SJSA1 (cell line): Measurements from ENCODE around the gene PPFIBP2. TPM values are rescaled to one million over a fixed set of nuclear protein-coding genes. Genes with fewer than 3 reads are reported as not detected.

Experiments used
- DNase-seq, 2 experiments: peaks; one replicate each; pipeline ENCODE4 v3.0.0-alpha.2; 2015 to 2020; ENCODE audit warnings: low spot score in 2 of 2, low read depth in 1 of 2
- H3K27ac ChIP-seq: fragments of 250-450 bp; sonication (Bioruptor Pico); 2 replicates; pipeline ENCODE4 v1.5.1; 2020; ENCODE audit warnings: mild to moderate bottlenecking, moderate library complexity
- H3K27me3 ChIP-seq: fragments of 250-450 bp; sonication (Bioruptor Pico); replicated peaks from 2 replicates; pipeline ENCODE4 v1.5.1; 2020; ENCODE audit warnings: mild to moderate bottlenecking, moderate library complexity
- H3K36me3 ChIP-seq: fragments of 250-450 bp; sonication (Bioruptor Pico); 2 replicates; pipeline ENCODE4 v1.5.1; 2020; ENCODE audit warnings: mild to moderate bottlenecking
- H3K4me1 ChIP-seq: fragments of 250-450 bp; sonication (Bioruptor Pico); replicated peaks from 2 replicates; pipeline ENCODE4 v1.6.1; 2021; ENCODE audit warnings: mild to moderate bottlenecking
- H3K4me3 ChIP-seq: fragments of 250-450 bp; sonication (Bioruptor Pico); 2 replicates; pipeline ENCODE4 v1.5.1; 2020; ENCODE audit warnings: mild to moderate bottlenecking
- H3K9me3 ChIP-seq: fragments of 250-450 bp; sonication (Bioruptor Pico); replicated peaks from 2 replicates; pipeline ENCODE4 v1.5.1; 2020; ENCODE audit warnings: mild to moderate bottlenecking
- total RNA-seq: library from RNA; depleted of rRNA; stranded (reverse); fragments of >200 nt; shearing (Covaris generic); gene quantifications from 2 replicates; pipeline ENCODE4 v1.2.3, GENCODE V29; 2014

The PPFIBP2 gene
- total RNA-seq, 1 experiment from 2014 or later, result 7.4 TPM

DNA sequence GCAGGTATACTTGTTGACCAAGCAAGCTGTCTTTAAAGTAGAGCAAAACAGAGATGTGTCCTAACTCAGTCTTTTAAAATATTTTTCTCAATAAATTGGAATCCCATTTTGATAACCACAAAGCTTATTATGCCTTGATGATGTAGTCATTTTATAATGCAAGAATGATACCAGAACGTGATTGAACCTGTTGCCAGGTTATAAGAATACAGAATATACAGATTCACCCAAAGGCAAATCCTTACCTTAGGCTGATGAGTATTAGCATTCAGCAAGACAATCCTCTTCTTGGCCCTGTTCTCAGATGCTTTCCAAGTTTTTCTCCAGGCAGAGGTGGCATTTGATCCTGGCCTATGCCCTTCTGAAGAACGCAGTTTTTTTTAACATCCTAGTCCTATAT lies 76.1 kb downstream of the PPFIBP2 start:
- no peak for DNase-seq
- Histone ChIP-seq H3K4me1 (no peaks in the 10 kb centered on the region), H3K27me3 (no peaks in the 10 kb centered on the region), H3K4me3 (no peak overlapping the region), H3K9me3 (no peaks in the 10 kb centered on the region), H3K27ac (no peak overlapping the region), H3K36me3 (no peaks in the 10 kb centered on the region)

DNA sequence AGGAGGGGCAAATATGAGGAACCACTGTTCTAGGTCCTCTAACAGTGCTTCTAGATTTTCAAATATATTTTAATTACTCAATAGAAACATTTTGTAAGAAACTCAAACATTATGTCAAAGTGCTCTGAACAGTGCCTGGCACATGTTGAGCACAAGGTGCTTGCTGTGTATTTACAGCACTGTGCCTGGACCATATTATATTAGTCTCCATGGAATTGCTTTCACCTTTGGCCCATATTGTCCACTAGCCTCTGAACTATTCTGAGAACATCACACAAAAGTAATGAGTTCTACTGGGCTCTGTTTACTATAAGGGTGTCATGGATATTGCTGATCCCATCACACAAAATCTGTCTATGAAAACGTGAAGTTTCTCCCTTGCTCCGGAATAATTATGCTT lies 76.7 kb downstream of the PPFIBP2 start:
- no peaks in the 10 kb centered on the region for H3K4me1 ChIP-seq
- no peaks in the 10 kb centered on the region for H3K27me3 ChIP-seq
- no peak overlapping the region for H3K27ac ChIP-seq
- no peaks in the 10 kb centered on the region for H3K36me3 ChIP-seq
- H3K4me3 ChIP-seq, result no peak overlapping the region
- DNase-seq, result no peak
- no peaks in the 10 kb centered on the region for H3K9me3 ChIP-seq

DNA sequence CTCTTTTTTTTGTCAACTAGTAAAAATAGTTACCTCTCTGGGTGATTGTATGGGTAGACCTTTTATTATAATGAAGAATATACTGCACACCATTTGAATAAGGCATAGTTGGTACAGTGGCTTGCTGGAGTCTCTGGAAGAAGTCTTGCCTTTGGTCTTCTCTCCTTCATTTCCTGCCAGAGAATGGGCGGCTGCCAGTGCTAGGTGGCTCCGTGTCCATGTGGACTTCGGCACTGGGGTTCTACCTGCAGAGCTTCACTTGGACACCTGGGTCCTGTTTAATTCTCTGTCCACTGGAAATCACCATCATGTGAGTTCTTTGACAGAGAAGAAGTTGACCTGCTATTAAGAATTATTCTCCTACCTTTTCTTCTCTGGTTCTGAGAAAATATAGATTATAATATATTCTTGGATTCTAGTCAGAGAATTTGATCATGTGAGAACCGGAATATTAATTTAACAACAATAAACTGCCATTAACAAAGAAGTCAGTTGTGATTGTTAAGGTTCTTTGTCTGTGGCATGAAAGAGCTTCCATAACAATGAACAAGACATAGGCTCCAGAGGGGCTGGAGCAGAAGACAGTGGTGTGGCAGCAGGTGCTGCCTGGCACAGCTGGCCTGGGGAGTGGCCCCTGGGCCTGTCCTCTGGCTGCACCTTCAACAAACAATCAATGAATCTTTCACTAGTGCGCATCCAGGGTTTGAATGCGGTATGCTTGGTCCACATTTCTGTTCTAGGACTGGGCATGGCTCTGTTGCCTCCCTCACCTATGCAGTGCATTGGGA lies 77.5 kb downstream of the PPFIBP2 start:
- Histone ChIP-seq H3K4me3 (no peak overlapping the region), H3K4me1 (no peaks in the 10 kb centered on the region), H3K9me3 (no peaks in the 10 kb centered on the region), H3K36me3 (no peaks in the 10 kb centered on the region), H3K27ac (no peak overlapping the region), H3K27me3 (no peaks in the 10 kb centered on the region)
- no peak for DNase-seq

DNA sequence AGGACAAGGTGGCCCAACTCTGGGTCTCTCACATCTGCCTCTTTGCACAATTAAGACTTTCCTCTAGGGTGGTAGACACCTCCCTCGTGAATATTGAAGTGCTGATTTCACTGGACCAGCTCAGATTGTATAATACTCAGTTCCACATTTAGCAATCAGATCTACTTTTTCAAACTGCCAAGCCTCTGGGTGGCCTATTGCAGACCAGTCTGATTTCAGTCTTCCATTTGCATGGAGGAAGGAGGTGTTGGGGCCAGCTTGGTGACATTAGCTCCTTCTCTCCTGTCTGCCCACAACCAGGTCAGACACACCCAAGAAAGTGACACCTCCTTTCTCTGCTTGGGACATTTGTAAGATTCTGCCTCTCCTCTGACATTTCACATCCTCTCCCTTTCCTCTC lies 78.2 kb downstream of the PPFIBP2 start:
- no peaks in the 10 kb centered on the region for H3K4me1 ChIP-seq
- DNase-seq, result no peak
- no peaks in the 10 kb centered on the region for H3K9me3 ChIP-seq
- no peaks in the 10 kb centered on the region for H3K27me3 ChIP-seq
- no peaks in the 10 kb centered on the region for H3K36me3 ChIP-seq
- H3K4me3 ChIP-seq, result no peak overlapping the region
- H3K27ac ChIP-seq, result no peak overlapping the region

DNA sequence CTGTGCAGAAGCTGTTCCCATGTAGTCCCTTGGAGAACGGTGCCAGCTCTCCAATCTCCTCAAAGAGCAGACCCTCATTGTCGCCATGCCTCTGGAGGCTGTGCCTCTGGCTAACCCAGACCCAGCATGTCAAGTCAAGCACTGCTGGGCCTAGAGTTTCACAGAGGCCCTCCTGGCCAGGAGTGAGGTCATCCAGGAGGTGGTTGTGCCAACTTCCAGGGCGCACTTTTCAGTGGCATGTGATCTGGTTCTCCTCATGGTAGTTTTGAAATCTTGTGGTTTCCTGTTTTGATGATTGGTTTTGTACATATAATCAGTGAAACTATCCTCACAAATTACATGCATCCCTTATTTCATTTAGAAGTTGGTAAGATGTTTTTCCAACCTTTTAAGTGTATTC lies 78.9 kb downstream of the PPFIBP2 start:
- DNase-seq, result no peak
- no peak overlapping the region for H3K27ac ChIP-seq

DNA sequence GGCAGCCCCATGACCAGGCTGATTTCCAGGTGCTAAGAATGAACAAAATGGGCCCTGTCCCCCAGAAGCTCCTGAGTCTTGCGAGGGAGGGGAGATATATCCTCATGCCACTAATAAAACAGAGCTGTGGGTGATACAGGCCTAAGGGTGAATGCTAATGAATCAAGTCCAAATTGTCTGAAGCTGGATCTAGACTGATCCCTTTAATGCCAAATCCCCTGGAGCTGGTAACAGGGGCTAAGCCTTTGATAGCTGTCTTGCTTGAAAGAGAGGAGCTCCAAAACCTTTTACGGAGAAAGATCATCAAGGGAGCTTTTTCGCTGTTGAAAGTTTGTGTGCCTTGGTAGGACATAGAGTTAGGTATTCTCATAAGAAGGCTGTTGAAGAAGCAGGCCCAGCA lies 79.7 kb downstream of the PPFIBP2 start:
- H3K4me1 ChIP-seq, result no peaks in the 10 kb centered on the region
- H3K27ac ChIP-seq, result no peak overlapping the region
- H3K36me3 ChIP-seq, result no peaks in the 10 kb centered on the region
- H3K9me3 ChIP-seq, result no peaks in the 10 kb centered on the region
- H3K27me3 ChIP-seq, result no peaks in the 10 kb centered on the region
- DNase-seq, result no peak
- H3K4me3 ChIP-seq, result no peak overlapping the region

More for the DNA sequence above, 78.9 kb downstream of the PPFIBP2 start:
- no peaks in the 10 kb centered on the region for H3K9me3 ChIP-seq
- H3K4me3 ChIP-seq, result no peak overlapping the region
- H3K4me1 ChIP-seq, result no peaks in the 10 kb centered on the region
- no peaks in the 10 kb centered on the region for H3K36me3 ChIP-seq
- H3K27me3 ChIP-seq, result no peaks in the 10 kb centered on the region

DNA sequence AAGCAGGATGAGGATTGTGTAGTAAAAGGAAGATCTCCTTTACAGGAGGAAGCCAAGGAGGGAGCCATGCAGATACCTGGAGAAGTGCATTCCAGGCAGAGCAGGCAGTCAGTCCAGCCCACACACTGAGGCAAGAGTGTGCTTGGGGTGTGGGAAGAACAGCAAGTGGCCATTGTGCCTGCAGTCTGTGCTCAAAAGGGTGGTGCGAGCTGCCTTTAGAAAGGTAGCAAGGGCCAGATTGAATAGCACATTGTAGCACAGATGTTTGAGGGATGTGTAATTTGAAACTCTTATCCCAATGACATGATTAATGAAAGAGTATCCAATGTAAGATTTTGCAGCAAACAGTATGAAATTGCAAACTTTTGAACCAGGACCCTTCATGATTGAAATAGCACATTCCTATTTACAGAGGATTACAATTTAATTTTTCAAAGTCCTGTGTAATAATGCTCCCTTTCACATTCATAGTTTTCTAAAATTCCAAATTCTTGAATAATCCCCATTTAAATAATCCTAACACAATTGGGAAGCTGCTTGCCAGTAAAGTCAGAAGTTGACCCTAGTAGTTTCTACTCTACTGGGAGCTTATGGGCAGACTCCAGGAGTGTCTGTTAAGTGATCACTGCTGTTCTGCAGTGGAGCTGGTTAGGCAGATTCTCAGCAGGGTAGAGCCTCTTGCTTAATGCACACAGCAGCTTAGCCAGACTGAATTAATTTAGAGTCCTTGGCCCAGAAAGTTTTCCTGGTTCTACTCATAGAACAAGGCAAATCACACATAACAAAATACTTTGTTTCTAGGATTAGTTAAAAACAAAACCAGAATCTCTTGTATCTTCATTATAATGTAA lies 81.4 kb downstream of the PPFIBP2 start:
- DNase-seq, result no peak
- no peaks in the 10 kb centered on the region for H3K9me3 ChIP-seq

DNA sequence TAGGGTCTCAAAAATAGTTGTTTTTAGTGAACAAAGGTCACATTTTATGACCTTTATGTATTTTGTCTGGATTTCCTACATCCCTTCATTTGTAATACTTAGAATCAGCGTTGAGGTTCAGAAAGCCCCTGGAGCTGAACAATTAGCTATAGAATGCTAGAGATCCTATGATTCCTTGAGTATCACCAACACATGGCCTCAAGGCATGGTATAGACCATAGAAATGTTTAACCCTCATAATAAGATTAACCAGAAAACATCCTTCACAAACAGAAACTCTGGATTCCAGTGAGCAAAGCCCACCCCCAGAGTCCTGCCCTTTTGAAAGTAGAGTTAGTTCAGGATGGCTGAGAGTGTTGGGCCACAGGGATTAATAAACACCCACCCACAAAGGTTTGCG lies 82.2 kb downstream of the PPFIBP2 start:
- no peaks in the 10 kb centered on the region for H3K27me3 ChIP-seq
- H3K4me3 ChIP-seq, result no peak overlapping the region
- peaks cover 5% of the 10 kb centered on the region; the same call in 1 of the 2 replicates for H3K4me1 ChIP-seq
- no peak overlapping the region for H3K27ac ChIP-seq
- no peaks in the 10 kb centered on the region for H3K9me3 ChIP-seq
- no peak for DNase-seq
- no peaks in the 10 kb centered on the region for H3K36me3 ChIP-seq

More for the DNA sequence above, 81.4 kb downstream of the PPFIBP2 start:
- Histone ChIP-seq H3K27me3 (no peaks in the 10 kb centered on the region), H3K4me1 (peaks cover 1% of the 10 kb centered on the region; the same call in 1 of the 2 replicates), H3K27ac (no peak overlapping the region), H3K4me3 (no peak overlapping the region), H3K36me3 (no peaks in the 10 kb centered on the region)

DNA sequence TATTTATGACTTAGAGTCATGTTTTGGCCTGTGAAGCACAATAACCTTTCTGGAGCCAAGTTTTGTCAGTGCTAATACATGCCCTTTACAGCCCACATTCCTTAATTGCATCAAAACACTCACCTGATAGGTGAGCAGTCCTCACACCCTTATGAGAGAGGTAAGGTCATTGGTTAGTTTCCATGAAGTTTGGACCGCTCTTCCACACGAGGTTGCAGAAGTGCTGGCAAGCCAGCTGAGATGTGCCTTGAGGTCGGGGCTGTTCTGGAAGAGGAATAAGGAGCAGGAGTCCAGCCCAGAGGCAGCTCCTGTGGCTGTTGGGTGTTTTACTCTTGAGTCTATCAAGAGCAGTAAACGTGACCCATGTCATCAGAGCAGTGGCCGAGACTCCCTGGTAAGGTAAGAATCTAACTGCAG lies 83.2 kb downstream of the PPFIBP2 start:
- no peak for DNase-seq
- no peak overlapping the region for H3K4me3 ChIP-seq
- H3K36me3 ChIP-seq, result no peaks in the 10 kb centered on the region
- no peaks in the 10 kb centered on the region for H3K27me3 ChIP-seq
- no peak overlapping the region for H3K27ac ChIP-seq
- peaks cover 5% of the 10 kb centered on the region; the same call in 1 of the 2 replicates for H3K4me1 ChIP-seq
- H3K9me3 ChIP-seq, result no peaks in the 10 kb centered on the region

DNA sequence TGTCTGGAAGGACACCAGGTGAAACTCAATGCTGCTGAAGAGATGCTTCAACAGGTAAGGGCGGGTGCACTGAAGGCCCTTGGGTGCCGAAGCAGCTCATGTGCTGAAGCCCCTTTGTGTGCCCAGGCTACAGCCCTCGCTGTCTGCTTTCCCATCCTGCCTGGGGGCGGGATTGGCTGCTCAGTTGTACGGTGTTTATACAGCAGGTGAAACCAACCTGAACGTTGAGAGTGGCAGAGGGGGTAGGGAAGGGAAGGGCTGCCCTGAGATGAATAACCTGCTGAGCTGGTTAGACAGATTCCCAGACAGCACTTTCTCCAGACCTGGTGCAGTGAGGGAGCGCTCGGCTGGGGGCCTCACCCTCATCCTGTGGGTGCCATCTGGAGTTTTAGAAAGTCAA lies 83.8 kb downstream of the PPFIBP2 start:
- DNase-seq, result no peak
- H3K27ac ChIP-seq, result no peak overlapping the region
- no peaks in the 10 kb centered on the region for H3K36me3 ChIP-seq
- H3K27me3 ChIP-seq, result no peaks in the 10 kb centered on the region
- peaks cover 5% of the 10 kb centered on the region; the same call in 1 of the 2 replicates for H3K4me1 ChIP-seq
- H3K4me3 ChIP-seq, result no peak overlapping the region
- H3K9me3 ChIP-seq, result no peaks in the 10 kb centered on the region

DNA sequence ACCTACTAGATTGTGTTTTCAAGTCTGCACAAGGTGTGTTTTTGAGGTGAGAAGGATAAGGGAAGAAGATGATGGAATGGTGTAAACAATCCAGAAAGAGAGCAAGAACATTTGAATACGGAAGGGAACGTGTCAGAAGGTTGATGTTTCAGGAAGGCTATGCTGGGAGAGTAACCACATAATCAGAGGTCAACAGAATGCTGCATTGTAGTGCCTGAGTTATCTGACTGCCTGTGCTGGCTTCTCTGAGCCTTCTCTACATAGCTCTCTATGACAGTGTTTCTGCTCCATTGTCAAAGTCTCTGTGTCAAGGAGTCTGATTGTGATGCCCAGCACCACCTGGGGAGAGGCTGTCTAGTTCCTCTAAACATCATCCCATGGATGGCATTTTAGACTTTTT lies 85.4 kb downstream of the PPFIBP2 start:
- no peak overlapping the region for H3K27ac ChIP-seq
- H3K4me3 ChIP-seq, result no peak overlapping the region
- no peak for DNase-seq
- no peaks in the 10 kb centered on the region for H3K27me3 ChIP-seq
- peaks cover 12% of the 10 kb centered on the region; the same call in 1 of the 2 replicates for H3K4me1 ChIP-seq
- no peaks in the 10 kb centered on the region for H3K9me3 ChIP-seq
- H3K36me3 ChIP-seq, result no peaks in the 10 kb centered on the region

DNA sequence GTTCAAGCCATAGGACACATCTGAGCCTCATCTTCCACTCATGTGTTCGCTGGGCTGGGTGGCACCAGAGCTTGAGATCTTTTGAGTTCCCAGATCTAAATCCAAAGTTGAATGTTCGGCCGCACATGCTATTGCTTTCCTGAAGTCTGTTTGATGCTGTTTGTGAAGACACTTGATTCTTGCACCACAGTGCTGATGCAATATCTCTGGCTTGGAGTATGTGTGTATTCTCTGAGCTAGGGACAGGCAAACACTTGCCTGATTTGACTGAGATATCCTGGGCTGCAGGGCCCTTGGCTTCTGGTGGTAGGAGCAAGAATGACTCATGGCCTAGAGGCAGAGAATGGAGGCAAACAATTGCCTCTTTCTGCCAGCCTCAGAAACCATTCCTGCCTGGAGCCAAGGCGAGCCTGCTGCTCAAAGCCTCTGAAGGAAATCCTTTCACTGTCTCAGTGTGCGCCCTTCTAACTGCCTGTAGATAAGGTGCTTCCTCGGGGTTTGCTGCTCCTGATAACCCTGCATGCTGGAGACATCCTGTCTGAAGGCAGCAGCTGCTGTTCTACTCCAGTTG lies 86.5 kb downstream of the PPFIBP2 start:
- DNase-seq, result no peak

DNA sequence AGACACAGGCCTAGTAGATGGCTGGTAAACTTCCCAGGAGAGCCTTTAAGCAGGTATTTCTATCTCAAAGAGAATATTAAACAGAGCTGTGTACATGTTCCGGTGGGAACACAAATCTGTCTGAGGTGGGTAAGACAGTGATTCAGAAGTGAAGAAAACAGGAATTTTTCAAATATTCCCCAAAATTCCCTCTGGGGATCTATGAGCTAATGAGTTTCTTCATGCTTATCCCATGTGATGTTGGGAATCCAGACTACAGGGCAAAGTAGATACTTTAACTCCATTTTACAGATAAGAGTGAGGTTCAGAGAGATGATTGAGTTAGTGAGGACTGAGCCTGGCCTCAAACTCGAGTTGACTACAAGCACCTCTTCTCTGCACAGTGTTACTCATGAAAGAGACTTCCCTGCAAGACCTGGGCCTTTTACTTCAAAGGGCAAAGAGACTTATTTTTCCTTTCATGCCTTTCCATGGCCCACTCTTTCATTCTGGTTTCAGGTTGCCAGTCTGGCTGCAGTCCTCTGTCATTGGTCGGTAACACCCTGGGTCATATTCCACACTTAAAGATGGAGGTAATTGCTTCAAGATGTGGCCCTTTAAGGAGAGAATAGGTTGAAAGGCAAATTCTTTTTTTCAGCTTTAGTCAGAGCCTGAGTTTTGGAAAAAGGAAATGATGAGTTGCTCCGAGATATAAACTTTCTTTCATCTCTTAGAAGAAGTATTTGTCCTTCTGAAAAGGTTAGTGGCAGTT lies 89.4 kb downstream of the PPFIBP2 start:
- no peak for DNase-seq
- no peak overlapping the region for H3K4me3 ChIP-seq
- no peaks in the 10 kb centered on the region for H3K9me3 ChIP-seq
- H3K4me1 ChIP-seq, result peaks cover 21% of the 10 kb centered on the region
- no peak overlapping the region for H3K27ac ChIP-seq
- no peaks in the 10 kb centered on the region for H3K27me3 ChIP-seq
- no peaks in the 10 kb centered on the region for H3K36me3 ChIP-seq

More for the DNA sequence above, 86.5 kb downstream of the PPFIBP2 start:
- Histone ChIP-seq H3K36me3 (no peaks in the 10 kb centered on the region), H3K4me1 (peaks cover 15% of the 10 kb centered on the region), H3K27ac (no peak overlapping the region), H3K27me3 (no peaks in the 10 kb centered on the region), H3K9me3 (no peaks in the 10 kb centered on the region), H3K4me3 (no peak overlapping the region)
